CD4-positive, alpha-beta T cell (primary cell): Measurements from ENCODE around the gene SIAH1. TPM values are rescaled to one million over a fixed set of nuclear protein-coding genes. Genes with fewer than 3 reads are reported as not detected.

Experiments
- ATAC-seq: fragments of 200-7000 bp; cut with Tn5 transposase; one replicate; pipeline ENCODE4 v1.10.0; 2022; ENCODE audit warnings: mild to moderate bottlenecking; ENCODE audit not compliant: poor library complexity
- CTCF ChIA-PET: fragments of 350-600 bp; sonication (Branson Sonifier 250); formaldehyde crosslinking; loops from one replicate; lab custom pipeline; 2021; ENCODE audit warnings: antibody characterized with exemption, inconsistent platforms; lab: Charles Lee
- POLR2A ChIA-PET: fragments of 350-600 bp; sonication (Branson Sonifier 250); formaldehyde crosslinking; loops from one replicate; lab custom pipeline; 2021; ENCODE audit warnings: antibody characterized with exemption, inconsistent platforms; lab: Charles Lee
- DNase-seq, 14 experiments: peaks; one replicate each; pipeline ENCODE4 v3.0.0-alpha.2; 2013 to 2020; ENCODE audit warnings: mixed read lengths in 2 of 14
- H3K27ac ChIP-seq, 2 donors: one replicate each; pipeline versions ENCODE4 v1.5.1 to v1.7.0; 2013; ENCODE audit warnings: low read length in 2 of 2, low read depth in 1 of 2, mild to moderate bottlenecking in 1 of 2
- H3K27me3 ChIP-seq, 2 experiments: 1 replicate in 1 of 2; 2 replicates in 1 of 2; pipeline versions ENCODE4 v1.6.1 to v1.7.0; 2013; ENCODE audit warnings: low read length in 2 of 2, control low read depth in 1 of 2, mild to moderate bottlenecking in 1 of 2, moderate library complexity in 1 of 2; ENCODE audit not compliant: insufficient read depth in 2 of 2, control insufficient read depth in 1 of 2
- H3K36me3 ChIP-seq: one replicate; pipeline ENCODE4 v1.6.1; 2013; ENCODE audit warnings: low read length, control low read depth; ENCODE audit not compliant: insufficient read depth
- H3K4me1 ChIP-seq: one replicate; pipeline ENCODE4 v1.6.1; 2013; ENCODE audit warnings: low read length, control low read depth; ENCODE audit not compliant: insufficient read depth
- H3K4me3 ChIP-seq: one replicate; pipeline ENCODE4 v1.5.1; 2013; ENCODE audit warnings: mild to moderate bottlenecking, low read length, moderate library complexity
- H3K9me3 ChIP-seq, 2 experiments: 1 replicate in 1 of 2; 2 replicates in 1 of 2; pipeline versions ENCODE4 v1.6.1 to v1.7.0; 2013; ENCODE audit warnings: low read length in 2 of 2, mild to moderate bottlenecking in 2 of 2, control low read depth in 1 of 2, moderate library complexity in 1 of 2; ENCODE audit not compliant: control insufficient read depth in 1 of 2, insufficient read depth in 1 of 2
- H3K27ac Mint-ChIP-seq: one replicate; pipeline ENCODE4 v1.8.0; 2020; ENCODE audit warnings: mixed read lengths
- H3K27me3 Mint-ChIP-seq: one replicate; pipeline ENCODE4 v1.8.0; 2021; ENCODE audit warnings: mixed read lengths
- H3K36me3 Mint-ChIP-seq: one replicate; pipeline ENCODE4 v1.8.0; 2021; ENCODE audit warnings: low read depth, mixed read lengths
- H3K4me1 Mint-ChIP-seq: one replicate; pipeline ENCODE4 v1.8.0; 2021; ENCODE audit warnings: low read depth, mixed read lengths
- H3K4me3 Mint-ChIP-seq: one replicate; pipeline ENCODE4 v1.8.0; 2020; ENCODE audit warnings: mild to moderate bottlenecking, mixed read lengths
- H3K9me3 Mint-ChIP-seq: one replicate; pipeline ENCODE4 v1.8.0; 2020; ENCODE audit warnings: mixed read lengths
- CTCF ChIP-seq: fragments of 200-600 bp; IDR thresholded peaks from one replicate; pipeline ENCODE4 v1.8.0; 2022; ENCODE audit warnings: antibody characterized with exemption, mild to moderate bottlenecking
- intact Hi-C, 2 experiments: fragments of 100-400 bp; cut with DNase I in 1 of 2; cut with micrococcal nuclease in 1 of 2; formaldehyde crosslinking; loops; one replicate each; pipeline versions ENCODE4 v1.15.1 to v1.9.0; 2023 to 2025; cut with DNase I, micrococcal nuclease
- total RNA-seq, 174 experiments: library from RNA in 2 of 174; stranded (reverse) in 2 of 174; gene quantifications; one replicate each; pipeline ENCODE4 v1.2.3 and lab custom pipeline; 2021 to 2026

The SIAH1 gene
- total RNA-seq, 2 experiments from 2014 or later, result 40.9 to 43.0 TPM

- Histone ChIP-seq H3K9me3 (no peaks in the 10 kb centered on the region), H3K4me3 (no peak overlapping the region), H3K27me3 (no peaks in the 10 kb centered on the region), H3K4me1 (no peaks in the 10 kb centered on the region), H3K36me3 (no peaks in the 10 kb centered on the region), H3K27ac (no peak overlapping the region)
- ChIA-PET CTCF (interaction anchor here (1.3 to 1.8 kb wide), 2 partner anchors 8 to 229 kb away, joined by 4 to 6 read pairs; partner anchors contain the start of gene SIAH1), POLR2A (interaction anchor here (1.0 kb wide), 1 partner anchor 8 kb away, joined by 3 read pairs; no protein-coding TSS in a partner anchor)
- ATAC-seq (no peak), DNase-seq (no peak)
- H3K27ac Mint-ChIP-seq, result no peak overlapping the region
- no peak for TF ChIP-seq CTCF
- no peaks in the 10 kb centered on the region for H3K27me3 Mint-ChIP-seq
- intact Hi-C loops, result no loop called here
- H3K9me3 Mint-ChIP-seq, result no peaks in the 10 kb centered on the region
- H3K4me1 Mint-ChIP-seq, result no peaks in the 10 kb centered on the region
- no peaks in the 10 kb centered on the region for H3K36me3 Mint-ChIP-seq
- no peak overlapping the region for H3K4me3 Mint-ChIP-seq
These were observed 8.5 kb upstream of the SIAH1 start for GRCh38 chr16:48393485-48394354.

- ChIA-PET CTCF (no interaction called here), POLR2A (no interaction called here)
- Mint-ChIP-seq H3K9me3 (no peaks in the 10 kb centered on the region), H3K4me3 (no peak overlapping the region), H3K36me3 (no peaks in the 10 kb centered on the region), H3K27ac (no peak overlapping the region), H3K4me1 (no peaks in the 10 kb centered on the region), H3K27me3 (no peaks in the 10 kb centered on the region)
- Histone ChIP-seq H3K4me3 (no peak overlapping the region), H3K4me1 (no peaks in the 10 kb centered on the region), H3K9me3 (no peaks in the 10 kb centered on the region), H3K27ac (no peak overlapping the region), H3K36me3 (no peaks in the 10 kb centered on the region), H3K27me3 (no peaks in the 10 kb centered on the region)
- TF ChIP-seq CTCF, result no peak
- DNase-seq (no peak), ATAC-seq (no peak)
- intact Hi-C loops, result no loop called here
These were observed 7.2 kb upstream of the SIAH1 start for GRCh38 chr16:48392407-48392806.

- peaks cover 7% of the 10 kb centered on the region for H3K36me3 Mint-ChIP-seq
- H3K4me1 Mint-ChIP-seq, result peaks cover 16% of the 10 kb centered on the region
- ATAC-seq (no peak), DNase-seq (no peak)
- Histone ChIP-seq H3K36me3 (no peaks in the 10 kb centered on the region), H3K27me3 (no peaks in the 10 kb centered on the region), H3K9me3 (no peaks in the 10 kb centered on the region), H3K27ac (no peak overlapping the region), H3K4me3 (no peak overlapping the region), H3K4me1 (peaks cover 12% of the 10 kb centered on the region)
- H3K9me3 Mint-ChIP-seq, result no peaks in the 10 kb centered on the region
- TF ChIP-seq CTCF, result no peak
- H3K27me3 Mint-ChIP-seq, result no peaks in the 10 kb centered on the region
- H3K4me3 Mint-ChIP-seq, result peak overlapping the region; percentile 92
- ChIA-PET POLR2A (interaction anchor here (1.2 to 4.4 kb wide), 4 partner anchors 19 to 1412 kb away, joined by 3 to 118 read pairs (median 20); no protein-coding TSS in a partner anchor), CTCF (no interaction called here)
- no peak overlapping the region for H3K27ac Mint-ChIP-seq
- intact Hi-C loops, result loop anchor here in 1 of 2 experiments (5.0 to 10.0 kb wide), 6 partner anchors 69 to 1554 kb away; partner anchors contain the start of genes C16orf87, DNAJA2, ITFG1 and LONP2
These were observed 1.5 kb upstream of the SIAH1 start for GRCh38 chr16:48386559-48387312.
